ENCODE results near the gene RAD18.

GRCh38 chr3:8954938-8955763 lies 8.1 kb downstream of the RAD18 start:
- no peak for TF ChIP-seq CREM (IDR thresholded peaks at IDR 0.05; ENCODE audit: low read depth)
- TF ChIP-seq BCL6 (CRISPR knock-in tag; IDR thresholded peaks at IDR 0.05): no peak
- TF ChIP-seq SRF (CRISPR knock-in tag; IDR thresholded peaks at IDR 0.05): no peak
